DMS53 treated with DMSO at 0.1 percent for 48 hours (cell line): Measurements from ENCODE around the gene NPFFR1.

Source experiments
- DNase-seq: peaks from one replicate; lab custom pipeline; 2025; ENCODE audit not compliant: unreplicated experiment; lab: John Stamatoyannopoulos, UW

Gene NPFFR1

GRCh38 chr10:70283445-70284399 is at the start of gene NPFFR1:
Gene NPFFR1 (minus strand): TSS chr10:70284004. CDS start chr10:70283676, 328 bp downstream.
- DNase-seq = no peak

GRCh38 chr10:70333268-70333667 is 49.5 kb upstream of the NPFFR1 start:
- no peak for DNase-seq

GRCh38 chr10:70331486-70332268 is 47.9 kb upstream of the NPFFR1 start:
- peak; percentile 89 for DNase-seq

- DNase-seq = no peak
These were observed 47.3 kb upstream of the NPFFR1 start for GRCh38 chr10:70331160-70331485.

- no peak for DNase-seq
These were observed 46.9 kb upstream of the NPFFR1 start for GRCh38 chr10:70330671-70331070.

GRCh38 chr10:70328967-70329366 is 45.2 kb upstream of the NPFFR1 start:
- no peak for DNase-seq

- no peak for DNase-seq
These were observed 44.2 kb upstream of the NPFFR1 start for GRCh38 chr10:70328018-70328417.

GRCh38 chr10:70324951-70325781 is 41.4 kb upstream of the NPFFR1 start:
- no peak for DNase-seq

GRCh38 chr10:70324339-70324861 is 40.6 kb upstream of the NPFFR1 start:
- DNase-seq = no peak

- no peak for DNase-seq
These were observed 40.0 kb upstream of the NPFFR1 start for GRCh38 chr10:70323697-70324338.

- no peak for DNase-seq
These were observed 39.4 kb upstream of the NPFFR1 start for GRCh38 chr10:70323138-70323696.

- DNase-seq = no peak
These were observed 38.4 kb upstream of the NPFFR1 start for GRCh38 chr10:70321897-70322890.

- DNase-seq = no peak
These were observed 37.4 kb upstream of the NPFFR1 start for GRCh38 chr10:70321233-70321632.

- peak; percentile 60 for DNase-seq
These were observed 36.9 kb upstream of the NPFFR1 start for GRCh38 chr10:70320751-70321150.

GRCh38 chr10:70319824-70320223 is 36.0 kb upstream of the NPFFR1 start:
- peak; percentile 57 for DNase-seq

GRCh38 chr10:70319183-70319582 is 35.4 kb upstream of the NPFFR1 start:
- DNase-seq = peak; percentile 98

- no peak for DNase-seq
These were observed 34.1 kb upstream of the NPFFR1 start for GRCh38 chr10:70317943-70318318.

GRCh38 chr10:70317272-70317942 is 33.6 kb upstream of the NPFFR1 start:
- DNase-seq = no peak
